K562 (cell line): ENCODE data around the gene ISG20. TPM values are rescaled to one million over a fixed set of nuclear protein-coding genes. Genes with fewer than 3 reads are reported as not detected.

Experiments used
- ADNP ChIP-seq: fragments of 200-800 bp; sonication (Bioruptor generic); IDR thresholded peaks from 2 replicates; pipeline ENCODE4 v1.6.1; 2016; ENCODE audit warnings: missing genetic modification characterization, missing compliant biosample characterization
- CBFA2T2 ChIP-seq: fragments of 450-650 bp; conservative IDR thresholded peaks from 2 replicates; pipeline ENCODE4 v1.6.1; 2017; ENCODE audit warnings: mild to moderate bottlenecking
- CCNT2 ChIP-seq: IDR thresholded peaks from 2 replicates; pipeline ENCODE4 v1.6.1; 2011; ENCODE audit warnings: borderline replicate concordance, low read depth, mild to moderate bottlenecking, moderate library complexity, mixed read lengths, low read length; ENCODE audit not compliant: insufficient read length; ENCODE audit errors: extremely low read depth
- DACH1 ChIP-seq: fragments of 450-650 bp; IDR thresholded peaks from 2 replicates; pipeline ENCODE4 v1.6.1; 2018; ENCODE audit not compliant: partially characterized antibody
- DMBX1 ChIP-seq: fragments of 250-450 bp; sonication (Bioruptor Pico); IDR thresholded peaks from 2 replicates; pipeline ENCODE4 v1.8.0; 2022; ENCODE audit warnings: inconsistent platforms, mild to moderate bottlenecking, moderate library complexity, borderline replicate concordance
- ERF ChIP-seq: fragments of 450-650 bp; formaldehyde crosslinking; IDR thresholded peaks from 2 replicates; pipeline ENCODE4 v1.4.0; 2020; ENCODE audit warnings: mild to moderate bottlenecking, mixed read lengths
- ETV6 ChIP-seq, 3 experiments: fragments of 150-350 bp in 1 of 3; sonication (generic) in 1 of 3; formaldehyde crosslinking in 1 of 3; IDR thresholded peaks; 2 replicates each; pipeline versions ENCODE4 v1.6.1 to v1.8.0; 2014 to 2022; ENCODE audit warnings: borderline replicate concordance in 2 of 3, low read depth in 2 of 3, antibody characterized with exemption in 1 of 3, low read length in 1 of 3, mild to moderate bottlenecking in 1 of 3, missing genetic modification reagents in 1 of 3
- GTF2F1 ChIP-seq: IDR thresholded peaks from 2 replicates; pipeline ENCODE4 v1.6.1; 2011; ENCODE audit warnings: low read depth, low read length, improper control_type of control experiment
- JUN ChIP-seq, 2 experiments: sonication (generic) in 1 of 2; formaldehyde crosslinking in 1 of 2; IDR thresholded peaks; 2 replicates each; pipeline versions ENCODE4 v1.6.1 to v1.8.0; 2012 to 2022; ENCODE audit warnings: borderline replicate concordance in 2 of 2, mild to moderate bottlenecking in 2 of 2, improper control_type of control experiment in 1 of 2, low read depth in 1 of 2, low read length in 1 of 2, missing genetic modification reagents in 1 of 2
- LCOR ChIP-seq: sonication (generic); formaldehyde crosslinking; IDR thresholded peaks from 2 replicates; pipeline ENCODE4 v1.8.0; 2022; ENCODE audit warnings: mild to moderate bottlenecking, missing genetic modification reagents
- MBD2 ChIP-seq: sonication (generic); IDR thresholded peaks from 2 replicates; pipeline ENCODE4 v1.6.1; 2016; ENCODE audit warnings: low read depth, borderline replicate concordance
- NRF1 ChIP-seq, 2 experiments: fragments of 450-650 bp; IDR thresholded peaks in 1 of 2; conservative IDR thresholded peaks in 1 of 2; 2 replicates each; pipeline ENCODE4 v1.6.1; 2014; ENCODE audit warnings: mild to moderate bottlenecking in 2 of 2
- RBM25 ChIP-seq: fragments of 200-400 bp; formaldehyde crosslinking; IDR thresholded peaks from 2 replicates; pipeline ENCODE4 v1.6.1; 2018; ENCODE audit warnings: low read length, low read depth, moderate library complexity; ENCODE audit not compliant: severe bottlenecking
- SRSF9 ChIP-seq: fragments of 200-400 bp; formaldehyde crosslinking; IDR thresholded peaks from 2 replicates; pipeline ENCODE4 v1.6.1; 2017; ENCODE audit warnings: low read depth, low read length, borderline replicate concordance
- SUPT5H ChIP-seq: fragments of 450-650 bp; IDR thresholded peaks from 2 replicates; pipeline ENCODE4 v1.6.1; 2016
- TEAD1 ChIP-seq, 2 experiments: fragments of 450-650 bp in 1 of 2; sonication (generic) in 1 of 2; formaldehyde crosslinking; IDR thresholded peaks; 2 replicates each; pipeline versions ENCODE4 v1.4.0 to v1.8.0; 2020 to 2022; ENCODE audit warnings: mild to moderate bottlenecking in 2 of 2, missing genetic modification reagents in 1 of 2
- USF2 ChIP-seq: sonication (generic); formaldehyde crosslinking; IDR thresholded peaks from 2 replicates; pipeline ENCODE4 v1.5.0; 2020; ENCODE audit warnings: missing genetic modification reagents
- ZNF282 ChIP-seq: sonication (generic); formaldehyde crosslinking; IDR thresholded peaks from 2 replicates; pipeline ENCODE4 v1.8.1; 2023; ENCODE audit warnings: missing genetic modification reagents
- ZNF395 ChIP-seq: fragments of 200-800 bp; sonication (Bioruptor generic); IDR thresholded peaks from 2 replicates; pipeline ENCODE4 v1.6.1; 2017; ENCODE audit warnings: missing genetic modification characterization, missing compliant biosample characterization
- polyA plus RNA-seq, 8 experiments: library from polyadenylated mRNA; depleted of rRNA in 4 of 8; stranded (reverse) in 5 of 8; unstranded in 3 of 8; fragments of >200 nt; fragmentation: Nextera tagmentation in 2 of 8; fragmentation: Illumina TruSeq in 1 of 8; extraction: Ambion mirVana in 2 of 8; extraction: Trizol in 1 of 8; gene quantifications; 2 replicates each; pipeline versions ENCODE4 v1.2.1 to v1.2.3, GENCODE V29; 2011 to 2014; ENCODE audit warnings: inconsistent platforms in 1 of 8, missing spikeins in 1 of 8
- total RNA-seq, 7 experiments: library from RNA; depleted of rRNA in 6 of 7; stranded (reverse); fragments of >200 nt in 6 of 7; fragmentation: Illumina TruSeq in 2 of 7; extraction: Trizol in 2 of 7; gene quantifications; 2 replicates each; pipeline versions ENCODE4 v1.2.1 to v1.2.3, GENCODE V29; 2011 to 2021; ENCODE audit warnings: low replicate concordance in 1 of 7
- TF ChIP-seq, protein P1 (sequence below), 2 experiments: fragments of 450-650 bp in 1 of 2; sonication (generic) in 1 of 2; formaldehyde crosslinking; conservative IDR thresholded peaks; 2 replicates each; pipeline versions ENCODE4 v1.4.0 to v1.8.1; 2020 to 2022; ENCODE audit warnings: mild to moderate bottlenecking in 1 of 2, missing genetic modification reagents in 1 of 2
- TF ChIP-seq, protein P2 (sequence below): sonication (generic); formaldehyde crosslinking; IDR thresholded peaks from 2 replicates; pipeline ENCODE4 v1.8.1; 2023; ENCODE audit warnings: mild to moderate bottlenecking, missing genetic modification reagents

ISG20 gene
- total and polyA plus RNA-seq, 9 of the 15 experiments (the other 6 are each of a cell fraction or from before 2014, with no cell fraction given): 0.06 to 2.1 (median 1.00) TPM

GRCh38 chr15:88620995-88621772 is 17.6 kb upstream of the ISG20 start, which contains the start of gene AEN (continued):
- peak; percentile 65 for TF ChIP-seq USF2 (CRISPR knock-in tag)
- TF ChIP-seq LCOR (CRISPR knock-in tag): peak; percentile 16; the same call in 1 of the 2 replicates
- TF ChIP-seq JUN (IDR thresholded peaks at IDR 0.05; ENCODE audit: borderline replicate concordance, low read depth, low read length): peak; percentile 54; the same call in 1 of the 2 replicates
- no peak for TF ChIP-seq JUN (CRISPR knock-in tag; IDR thresholded peaks at IDR 0.05; ENCODE audit: borderline replicate concordance)
- no peak for TF ChIP-seq ADNP
- TF ChIP-seq GTF2F1: no peak
- TF ChIP-seq, protein P1, sequence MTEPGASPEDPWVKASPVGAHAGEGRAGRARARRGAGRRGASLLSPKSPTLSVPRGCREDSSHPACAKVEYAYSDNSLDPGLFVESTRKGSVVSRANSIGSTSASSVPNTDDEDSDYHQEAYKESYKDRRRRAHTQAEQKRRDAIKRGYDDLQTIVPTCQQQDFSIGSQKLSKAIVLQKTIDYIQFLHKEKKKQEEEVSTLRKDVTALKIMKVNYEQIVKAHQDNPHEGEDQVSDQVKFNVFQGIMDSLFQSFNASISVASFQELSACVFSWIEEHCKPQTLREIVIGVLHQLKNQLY (CRISPR knock-in tag; conservative IDR thresholded peaks at IDR 0.05): 0 out of 4 replicates have a peak, but pooled peaks of 1 of the 2 experiments have one; percentile 51
- TF ChIP-seq CBFA2T2: no peak; the same call in 1 of the 2 replicates
- 0 out of 2 replicates have a peak, but pooled peaks have one; percentile 59 for TF ChIP-seq ZNF282 (CRISPR knock-in tag)
- TF ChIP-seq DMBX1 (CRISPR knock-in tag): peak; percentile 34; the same call in 1 of the 2 replicates
- no peak for TF ChIP-seq ERF
- TF ChIP-seq, protein P2, sequence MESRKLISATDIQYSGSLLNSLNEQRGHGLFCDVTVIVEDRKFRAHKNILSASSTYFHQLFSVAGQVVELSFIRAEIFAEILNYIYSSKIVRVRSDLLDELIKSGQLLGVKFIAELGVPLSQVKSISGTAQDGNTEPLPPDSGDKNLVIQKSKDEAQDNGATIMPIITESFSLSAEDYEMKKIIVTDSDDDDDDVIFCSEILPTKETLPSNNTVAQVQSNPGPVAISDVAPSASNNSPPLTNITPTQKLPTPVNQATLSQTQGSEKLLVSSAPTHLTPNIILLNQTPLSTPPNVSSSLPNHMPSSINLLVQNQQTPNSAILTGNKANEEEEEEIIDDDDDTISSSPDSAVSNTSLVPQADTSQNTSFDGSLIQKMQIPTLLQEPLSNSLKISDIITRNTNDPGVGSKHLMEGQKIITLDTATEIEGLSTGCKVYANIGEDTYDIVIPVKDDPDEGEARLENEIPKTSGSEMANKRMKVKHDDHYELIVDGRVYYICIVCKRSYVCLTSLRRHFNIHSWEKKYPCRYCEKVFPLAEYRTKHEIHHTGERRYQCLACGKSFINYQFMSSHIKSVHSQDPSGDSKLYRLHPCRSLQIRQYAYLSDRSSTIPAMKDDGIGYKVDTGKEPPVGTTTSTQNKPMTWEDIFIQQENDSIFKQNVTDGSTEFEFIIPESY: peak; percentile 78
- TF ChIP-seq DACH1: peak; percentile 9
- peak; percentile 94 for TF ChIP-seq MBD2
- peak; percentile 99 for TF ChIP-seq ZNF395 (CRISPR knock-in tag)
- peak; percentile 56; the same call in 1 of the 2 replicates for TF ChIP-seq SUPT5H
- TF ChIP-seq CCNT2: peak; percentile 45
- peak; percentile 97 for TF ChIP-seq RBM25
- peak; percentile 58 to 62 for TF ChIP-seq NRF1 (conservative IDR thresholded peaks at IDR 0.05 in 1 of 2, IDR thresholded peaks at IDR 0.05 in 1 of 2)
- peak in 1 of 2 experiments; percentile 88; a peak in 1 of 4 replicates for TF ChIP-seq TEAD1 (CRISPR knock-in tag; IDR thresholded peaks at IDR 0.05)
- no peak for TF ChIP-seq ETV6 (IDR thresholded peaks at IDR 0.05; ENCODE audit: borderline replicate concordance in 1 of 2, low read depth in 2 of 2, low read length in 1 of 2)
- TF ChIP-seq ETV6 (CRISPR knock-in tag; IDR thresholded peaks at IDR 0.05; ENCODE audit: borderline replicate concordance): peak; percentile 87; the same call in 1 of the 2 replicates
- no peak for TF ChIP-seq SRSF9
